Hematopoietic multipotent progenitor cell treated with erythropoietin and hydrocortisone succinate and interleukin-3 and kit ligand, for 17 days (in vitro differentiated cells): ENCODE data around the gene GADD45G.

Experiments
- DNase-seq: peaks from one replicate; pipeline ENCODE4 v3.0.0-alpha.2; 2015; ENCODE audit warnings: low spot score

The GADD45G gene

GRCh38 chr9:89609426-89610006, 4.7 kb downstream of the GADD45G start:
- no peak for DNase-seq

- DNase-seq: no peak
These were observed 5.6 kb downstream of the GADD45G start for GRCh38 chr9:89610391-89610925.

GRCh38 chr9:89611425-89611824, 6.6 kb downstream of the GADD45G start:
- DNase-seq: no peak

GRCh38 chr9:89612566-89613278, 7.9 kb downstream of the GADD45G start:
- no peak for DNase-seq

- no peak for DNase-seq
These were observed 9.4 kb downstream of the GADD45G start for GRCh38 chr9:89613912-89614892.

- DNase-seq: no peak
These were observed 10.8 kb downstream of the GADD45G start for GRCh38 chr9:89615661-89616060.

GRCh38 chr9:89616411-89616810, 11.6 kb downstream of the GADD45G start:
- DNase-seq: no peak

- DNase-seq: no peak
These were observed 13.2 kb downstream of the GADD45G start for GRCh38 chr9:89617978-89618377.

- DNase-seq: no peak
These were observed 14.2 kb downstream of the GADD45G start for GRCh38 chr9:89619019-89619418.

GRCh38 chr9:89619424-89620138, 14.8 kb downstream of the GADD45G start:
- DNase-seq: no peak

- no peak for DNase-seq
These were observed 16.2 kb downstream of the GADD45G start for GRCh38 chr9:89621031-89621430.

GRCh38 chr9:89621676-89622075, 16.9 kb downstream of the GADD45G start:
- DNase-seq: no peak

GRCh38 chr9:89622933-89623861, 18.4 kb downstream of the GADD45G start:
- DNase-seq: no peak

- DNase-seq: no peak
These were observed 19.2 kb downstream of the GADD45G start for GRCh38 chr9:89623925-89624420.

- DNase-seq: no peak
These were observed 21.2 kb downstream of the GADD45G start for GRCh38 chr9:89625721-89626687.

GRCh38 chr9:89626741-89627265, 22.0 kb downstream of the GADD45G start:
- no peak for DNase-seq

- DNase-seq: no peak
These were observed 23.8 kb downstream of the GADD45G start for GRCh38 chr9:89628601-89629000.

- DNase-seq: no peak
These were observed 24.5 kb downstream of the GADD45G start for GRCh38 chr9:89629081-89629976.
